ENCODE measurements around the gene MAU2.

DNA sequence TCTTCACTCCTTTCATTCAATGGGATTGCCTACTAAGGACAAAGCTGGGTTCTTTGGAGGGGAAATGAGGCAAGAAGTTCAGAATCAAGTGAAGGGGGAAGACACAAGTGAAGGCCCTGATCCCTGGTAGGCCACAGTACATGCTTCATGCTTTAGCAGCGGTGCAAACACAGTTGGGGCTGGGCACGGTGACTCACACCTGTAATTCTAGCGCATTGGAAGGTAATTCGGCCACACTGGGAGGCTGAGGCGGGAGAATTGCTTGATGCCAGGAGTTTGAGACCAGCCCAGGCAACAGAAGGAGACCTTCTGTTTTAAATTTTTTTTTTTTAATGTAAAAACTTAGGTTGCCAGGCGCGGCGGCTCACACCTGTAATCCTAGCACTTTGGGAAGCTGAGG is 61.5 kb downstream of the MAU2 start:
- TF ChIP-seq FOXM1 (IDR thresholded peaks at IDR 0.05; ENCODE audit: borderline replicate concordance, low read depth) (no peak), CEBPB (IDR thresholded peaks at IDR 0.05) (no peak), TAF1 (IDR thresholded peaks at IDR 0.05; ENCODE audit: low read depth) (no peak), RAD21 (IDR thresholded peaks at IDR 0.05; ENCODE audit: low read depth) (no peak), EGR1 (IDR thresholded peaks at IDR 0.05) (no peak), NFIC (IDR thresholded peaks at IDR 0.05) (no peak), TCF12 (IDR thresholded peaks at IDR 0.05; ENCODE audit: low read depth) (no peak), EP300 (IDR thresholded peaks at IDR 0.05; ENCODE audit: borderline replicate concordance) (no peak), CREB1 (IDR thresholded peaks at IDR 0.05; ENCODE audit: low read depth) (no peak)
- TF ChIP-seq, protein P1, sequence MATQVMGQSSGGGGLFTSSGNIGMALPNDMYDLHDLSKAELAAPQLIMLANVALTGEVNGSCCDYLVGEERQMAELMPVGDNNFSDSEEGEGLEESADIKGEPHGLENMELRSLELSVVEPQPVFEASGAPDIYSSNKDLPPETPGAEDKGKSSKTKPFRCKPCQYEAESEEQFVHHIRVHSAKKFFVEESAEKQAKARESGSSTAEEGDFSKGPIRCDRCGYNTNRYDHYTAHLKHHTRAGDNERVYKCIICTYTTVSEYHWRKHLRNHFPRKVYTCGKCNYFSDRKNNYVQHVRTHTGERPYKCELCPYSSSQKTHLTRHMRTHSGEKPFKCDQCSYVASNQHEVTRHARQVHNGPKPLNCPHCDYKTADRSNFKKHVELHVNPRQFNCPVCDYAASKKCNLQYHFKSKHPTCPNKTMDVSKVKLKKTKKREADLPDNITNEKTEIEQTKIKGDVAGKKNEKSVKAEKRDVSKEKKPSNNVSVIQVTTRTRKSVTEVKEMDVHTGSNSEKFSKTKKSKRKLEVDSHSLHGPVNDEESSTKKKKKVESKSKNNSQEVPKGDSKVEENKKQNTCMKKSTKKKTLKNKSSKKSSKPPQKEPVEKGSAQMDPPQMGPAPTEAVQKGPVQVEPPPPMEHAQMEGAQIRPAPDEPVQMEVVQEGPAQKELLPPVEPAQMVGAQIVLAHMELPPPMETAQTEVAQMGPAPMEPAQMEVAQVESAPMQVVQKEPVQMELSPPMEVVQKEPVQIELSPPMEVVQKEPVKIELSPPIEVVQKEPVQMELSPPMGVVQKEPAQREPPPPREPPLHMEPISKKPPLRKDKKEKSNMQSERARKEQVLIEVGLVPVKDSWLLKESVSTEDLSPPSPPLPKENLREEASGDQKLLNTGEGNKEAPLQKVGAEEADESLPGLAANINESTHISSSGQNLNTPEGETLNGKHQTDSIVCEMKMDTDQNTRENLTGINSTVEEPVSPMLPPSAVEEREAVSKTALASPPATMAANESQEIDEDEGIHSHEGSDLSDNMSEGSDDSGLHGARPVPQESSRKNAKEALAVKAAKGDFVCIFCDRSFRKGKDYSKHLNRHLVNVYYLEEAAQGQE (IDR thresholded peaks at IDR 0.05; ENCODE audit: low read depth) = no peak
- TF ChIP-seq, protein P2, sequence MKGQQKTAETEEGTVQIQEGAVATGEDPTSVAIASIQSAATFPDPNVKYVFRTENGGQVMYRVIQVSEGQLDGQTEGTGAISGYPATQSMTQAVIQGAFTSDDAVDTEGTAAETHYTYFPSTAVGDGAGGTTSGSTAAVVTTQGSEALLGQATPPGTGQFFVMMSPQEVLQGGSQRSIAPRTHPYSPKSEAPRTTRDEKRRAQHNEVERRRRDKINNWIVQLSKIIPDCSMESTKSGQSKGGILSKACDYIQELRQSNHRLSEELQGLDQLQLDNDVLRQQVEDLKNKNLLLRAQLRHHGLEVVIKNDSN (IDR thresholded peaks at IDR 0.05) = no peak
- TF ChIP-seq, protein P3, sequence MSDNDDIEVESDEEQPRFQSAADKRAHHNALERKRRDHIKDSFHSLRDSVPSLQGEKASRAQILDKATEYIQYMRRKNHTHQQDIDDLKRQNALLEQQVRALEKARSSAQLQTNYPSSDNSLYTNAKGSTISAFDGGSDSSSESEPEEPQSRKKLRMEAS (IDR thresholded peaks at IDR 0.05) = no peak

All from Ishikawa (cell line).